ENCODE results near the gene STK38. TPM values are rescaled to one million over a fixed set of nuclear protein-coding genes. Genes with fewer than 3 reads are reported as not detected.

Gene STK38
- total and polyA plus RNA-seq, 4 donors = 9.3 to 21.8 (median 12.3) TPM

GRCh38 chr6:36493859-36494258, 53.4 kb downstream of the STK38 start:
- WGBS = 64% methylated on average over 2 of the region's 2 CpGs
- Histone ChIP-seq H3K9me3 (ENCODE audit: control insufficient read depth in 4 of 4, low read length in 3 of 4) (no peaks in the 10 kb centered on the region), H3K9ac (ENCODE audit: low read depth in 1 of 2, low read length in 2 of 2) (no peak overlapping the region), H3K27ac (ENCODE audit: low read depth in 1 of 2, low read length in 2 of 2) (no peak overlapping the region), H3K36me3 (ENCODE audit: control insufficient read depth in 4 of 4, insufficient read depth in 3 of 4, low read depth in 1 of 4, low read length in 3 of 4) (peaks cover 2 to 21% (median 14%) of the 10 kb centered on the region in 4 donors), H3K27me3 (ENCODE audit: control insufficient read depth in 4 of 4, insufficient read depth in 4 of 4, low read length in 3 of 4) (no peaks in the 10 kb centered on the region), H3K4me1 (ENCODE audit: control insufficient read depth in 4 of 4, insufficient read depth in 4 of 4, low read length in 3 of 4) (no peaks in the 10 kb centered on the region), H3K4me3 (ENCODE audit: low read depth in 1 of 3, low read length in 3 of 3) (no peak overlapping the region)
- peak; percentile 6 to 17 for TF ChIP-seq RXRA (IDR thresholded peaks at IDR 0.05)
- TF ChIP-seq ZBTB33 (IDR thresholded peaks at IDR 0.05) = no peak
- TF ChIP-seq HNF4A (conservative IDR thresholded peaks at IDR 0.05) = peak; percentile 24 to 37
- no peak for TF ChIP-seq FOXA1 (IDR thresholded peaks at IDR 0.05)
- TF ChIP-seq JUND (IDR thresholded peaks at IDR 0.05) = no peak
- TF ChIP-seq TAF1 (conservative IDR thresholded peaks at IDR 0.05) = no peak
- no peak for TF ChIP-seq GABPA (IDR thresholded peaks at IDR 0.05 in 1 of 2, conservative IDR thresholded peaks at IDR 0.05 in 1 of 2)
- TF ChIP-seq YY1 (IDR thresholded peaks at IDR 0.05) = no peak
- TF ChIP-seq EGR1 (IDR thresholded peaks at IDR 0.05; ENCODE audit: low read depth in 2 of 2) = no peak
- TF ChIP-seq SP1 (IDR thresholded peaks at IDR 0.05) = peak; percentile 28
- TF ChIP-seq, protein P1, sequence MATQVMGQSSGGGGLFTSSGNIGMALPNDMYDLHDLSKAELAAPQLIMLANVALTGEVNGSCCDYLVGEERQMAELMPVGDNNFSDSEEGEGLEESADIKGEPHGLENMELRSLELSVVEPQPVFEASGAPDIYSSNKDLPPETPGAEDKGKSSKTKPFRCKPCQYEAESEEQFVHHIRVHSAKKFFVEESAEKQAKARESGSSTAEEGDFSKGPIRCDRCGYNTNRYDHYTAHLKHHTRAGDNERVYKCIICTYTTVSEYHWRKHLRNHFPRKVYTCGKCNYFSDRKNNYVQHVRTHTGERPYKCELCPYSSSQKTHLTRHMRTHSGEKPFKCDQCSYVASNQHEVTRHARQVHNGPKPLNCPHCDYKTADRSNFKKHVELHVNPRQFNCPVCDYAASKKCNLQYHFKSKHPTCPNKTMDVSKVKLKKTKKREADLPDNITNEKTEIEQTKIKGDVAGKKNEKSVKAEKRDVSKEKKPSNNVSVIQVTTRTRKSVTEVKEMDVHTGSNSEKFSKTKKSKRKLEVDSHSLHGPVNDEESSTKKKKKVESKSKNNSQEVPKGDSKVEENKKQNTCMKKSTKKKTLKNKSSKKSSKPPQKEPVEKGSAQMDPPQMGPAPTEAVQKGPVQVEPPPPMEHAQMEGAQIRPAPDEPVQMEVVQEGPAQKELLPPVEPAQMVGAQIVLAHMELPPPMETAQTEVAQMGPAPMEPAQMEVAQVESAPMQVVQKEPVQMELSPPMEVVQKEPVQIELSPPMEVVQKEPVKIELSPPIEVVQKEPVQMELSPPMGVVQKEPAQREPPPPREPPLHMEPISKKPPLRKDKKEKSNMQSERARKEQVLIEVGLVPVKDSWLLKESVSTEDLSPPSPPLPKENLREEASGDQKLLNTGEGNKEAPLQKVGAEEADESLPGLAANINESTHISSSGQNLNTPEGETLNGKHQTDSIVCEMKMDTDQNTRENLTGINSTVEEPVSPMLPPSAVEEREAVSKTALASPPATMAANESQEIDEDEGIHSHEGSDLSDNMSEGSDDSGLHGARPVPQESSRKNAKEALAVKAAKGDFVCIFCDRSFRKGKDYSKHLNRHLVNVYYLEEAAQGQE (IDR thresholded peaks at IDR 0.05) = no peak
- peak in 1 of 2 donors; percentile 49 for TF ChIP-seq RAD21 (IDR thresholded peaks at IDR 0.05)
- TF ChIP-seq FOXA2 (IDR thresholded peaks at IDR 0.05) = peak; percentile 54
- TF ChIP-seq HNF4G (IDR thresholded peaks at IDR 0.05) = no peak
- DNase-seq (ENCODE audit: low spot score) = no peak

- no peaks in the 10 kb centered on the region for H3K9me3 ChIP-seq (ENCODE audit: control insufficient read depth in 4 of 4, low read length in 3 of 4)
- H3K36me3 ChIP-seq (ENCODE audit: control insufficient read depth in 4 of 4, insufficient read depth in 3 of 4, low read depth in 1 of 4, low read length in 3 of 4) = peaks cover 2 to 22% (median 14%) of the 10 kb centered on the region in 4 donors
- no peak overlapping the region for H3K4me3 ChIP-seq (ENCODE audit: low read depth in 1 of 3, low read length in 3 of 3)
- TF ChIP-seq RAD21 (IDR thresholded peaks at IDR 0.05) (no peak), HNF4A (conservative IDR thresholded peaks at IDR 0.05) (no peak), HNF4G (IDR thresholded peaks at IDR 0.05) (no peak), YY1 (IDR thresholded peaks at IDR 0.05) (no peak)
- DNase-seq (ENCODE audit: low spot score) = no peak
- H3K9ac ChIP-seq (ENCODE audit: low read depth in 1 of 2, low read length in 2 of 2) = no peak overlapping the region
- H3K4me1 ChIP-seq (ENCODE audit: control insufficient read depth in 4 of 4, insufficient read depth in 4 of 4, low read length in 3 of 4) = no peaks in the 10 kb centered on the region
- no peaks in the 10 kb centered on the region for H3K27me3 ChIP-seq (ENCODE audit: control insufficient read depth in 4 of 4, insufficient read depth in 4 of 4, low read length in 3 of 4)
- peak overlapping the region in 1 of 2 donors; percentile 22 for H3K27ac ChIP-seq (ENCODE audit: low read depth in 1 of 2, low read length in 2 of 2)
- 89% methylated on average over 6 of the region's 6 CpGs for WGBS
Measured at GRCh38 chr6:36493319-36493718, 54.0 kb downstream of the STK38 start.

GRCh38 chr6:36492621-36493020, 54.7 kb downstream of the STK38 start:
- Histone ChIP-seq H3K4me1 (ENCODE audit: control insufficient read depth in 4 of 4, insufficient read depth in 4 of 4, low read length in 3 of 4) (no peaks in the 10 kb centered on the region), H3K36me3 (ENCODE audit: control insufficient read depth in 4 of 4, insufficient read depth in 3 of 4, low read depth in 1 of 4, low read length in 3 of 4) (peaks cover 2 to 22% (median 19%) of the 10 kb centered on the region in 4 donors), H3K27ac (ENCODE audit: low read depth in 1 of 2, low read length in 2 of 2) (no peak overlapping the region), H3K9me3 (ENCODE audit: control insufficient read depth in 4 of 4, low read length in 3 of 4) (no peaks in the 10 kb centered on the region), H3K4me3 (ENCODE audit: low read depth in 1 of 3, low read length in 3 of 3) (no peak overlapping the region), H3K9ac (ENCODE audit: low read depth in 1 of 2, low read length in 2 of 2) (no peak overlapping the region), H3K27me3 (ENCODE audit: control insufficient read depth in 4 of 4, insufficient read depth in 4 of 4, low read length in 3 of 4) (no peaks in the 10 kb centered on the region)
- DNase-seq (ENCODE audit: low spot score) = no peak
- WGBS = 85% methylated on average over 1 of the region's 1 CpG
- TF ChIP-seq NR2F2 (IDR thresholded peaks at IDR 0.05) = no peak
- no peak for TF ChIP-seq EGR1 (IDR thresholded peaks at IDR 0.05; ENCODE audit: low read depth in 2 of 2)
- no peak for TF ChIP-seq GABPA (IDR thresholded peaks at IDR 0.05 in 1 of 2, conservative IDR thresholded peaks at IDR 0.05 in 1 of 2)

Data from liver (tissue), 9 donors.